ENCODE data around the gene ACAP1. TPM values are rescaled to one million over a fixed set of nuclear protein-coding genes. Genes with fewer than 3 reads are reported as not detected.

The ACAP1 gene
- total RNA-seq, 1 donor from 2014 or later: 0.81 TPM

DNA sequence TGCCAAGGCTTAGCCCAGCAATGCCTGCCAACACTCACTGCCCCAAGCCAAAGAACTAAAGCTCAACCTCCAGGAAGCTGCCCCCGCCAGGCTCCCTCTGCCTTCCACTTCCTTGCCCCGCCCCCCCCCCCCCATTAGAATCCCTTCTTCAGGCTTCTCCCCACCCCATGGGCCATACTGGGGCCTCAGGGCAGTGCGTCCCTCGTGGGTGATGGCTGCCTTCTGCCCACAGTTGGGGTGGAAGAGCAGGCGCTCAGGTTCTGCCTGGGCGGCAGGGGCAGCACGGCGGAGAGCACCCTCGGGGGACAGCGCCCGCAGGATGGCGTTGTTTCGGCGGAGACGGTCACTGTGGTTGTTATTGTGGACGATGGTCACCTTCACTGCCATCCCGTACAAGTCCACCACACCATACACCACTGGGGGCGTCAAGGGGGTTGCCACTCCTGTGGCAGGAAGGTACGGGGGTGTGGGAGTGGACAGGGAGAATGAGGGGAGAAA lies 11.2 kb upstream of the ACAP1 start:
- TF ChIP-seq, protein P1, sequence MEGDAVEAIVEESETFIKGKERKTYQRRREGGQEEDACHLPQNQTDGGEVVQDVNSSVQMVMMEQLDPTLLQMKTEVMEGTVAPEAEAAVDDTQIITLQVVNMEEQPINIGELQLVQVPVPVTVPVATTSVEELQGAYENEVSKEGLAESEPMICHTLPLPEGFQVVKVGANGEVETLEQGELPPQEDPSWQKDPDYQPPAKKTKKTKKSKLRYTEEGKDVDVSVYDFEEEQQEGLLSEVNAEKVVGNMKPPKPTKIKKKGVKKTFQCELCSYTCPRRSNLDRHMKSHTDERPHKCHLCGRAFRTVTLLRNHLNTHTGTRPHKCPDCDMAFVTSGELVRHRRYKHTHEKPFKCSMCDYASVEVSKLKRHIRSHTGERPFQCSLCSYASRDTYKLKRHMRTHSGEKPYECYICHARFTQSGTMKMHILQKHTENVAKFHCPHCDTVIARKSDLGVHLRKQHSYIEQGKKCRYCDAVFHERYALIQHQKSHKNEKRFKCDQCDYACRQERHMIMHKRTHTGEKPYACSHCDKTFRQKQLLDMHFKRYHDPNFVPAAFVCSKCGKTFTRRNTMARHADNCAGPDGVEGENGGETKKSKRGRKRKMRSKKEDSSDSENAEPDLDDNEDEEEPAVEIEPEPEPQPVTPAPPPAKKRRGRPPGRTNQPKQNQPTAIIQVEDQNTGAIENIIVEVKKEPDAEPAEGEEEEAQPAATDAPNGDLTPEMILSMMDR (conservative IDR thresholded peaks at IDR 0.05; ENCODE audit: low read depth, low read length): no peak
- DNase-seq (ENCODE audit: low read depth): no peak
- no peak overlapping the region for H3K4me3 ChIP-seq (ENCODE audit: low read depth, low read length)

DNA sequence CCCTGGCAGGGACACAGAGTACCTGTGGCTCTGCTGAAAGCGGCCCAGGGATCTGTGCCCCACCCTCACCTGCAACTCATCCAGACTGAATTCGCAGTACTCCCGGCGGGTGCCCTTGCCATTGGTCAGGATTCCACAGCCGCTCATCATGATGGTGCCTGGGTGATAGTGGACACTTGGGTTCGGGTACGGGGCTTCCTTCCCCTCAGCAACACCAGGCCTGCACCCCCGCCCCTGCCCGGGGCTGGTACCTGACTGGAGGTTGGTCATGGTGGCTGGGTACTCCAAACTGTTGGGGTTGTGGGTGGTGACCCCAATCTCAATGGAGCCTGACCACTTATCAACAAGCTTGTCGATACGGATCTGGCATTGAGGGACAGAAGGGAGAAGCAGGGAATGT lies 10.1 kb upstream of the ACAP1 start:
- no peak overlapping the region for H3K4me3 ChIP-seq (ENCODE audit: low read depth, low read length)
- DNase-seq (ENCODE audit: low read depth): no peak
- TF ChIP-seq, protein P1 (conservative IDR thresholded peaks at IDR 0.05; ENCODE audit: low read depth, low read length): no peak

DNA sequence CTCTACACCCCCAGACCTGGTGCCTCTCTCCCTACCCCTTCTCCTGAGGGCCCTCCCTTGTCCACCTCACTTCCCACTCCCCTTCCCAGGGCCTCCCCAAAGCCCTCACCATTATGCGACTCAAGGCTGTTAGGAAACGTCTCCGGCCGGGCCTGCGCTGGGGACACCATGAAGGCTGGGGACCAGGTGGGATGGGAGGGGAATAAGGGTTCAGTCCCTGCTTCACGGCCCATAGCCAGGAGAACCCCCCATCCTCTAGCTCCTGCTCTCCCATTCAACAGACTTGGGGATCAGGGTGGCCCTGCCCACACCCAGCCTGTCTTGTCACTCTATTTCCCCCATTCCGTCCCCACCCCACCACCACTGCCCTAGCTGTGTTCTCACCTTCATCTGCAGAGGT lies 9.3 kb upstream of the ACAP1 start:
- TF ChIP-seq, protein P1 (conservative IDR thresholded peaks at IDR 0.05; ENCODE audit: low read depth, low read length): no peak

DNA sequence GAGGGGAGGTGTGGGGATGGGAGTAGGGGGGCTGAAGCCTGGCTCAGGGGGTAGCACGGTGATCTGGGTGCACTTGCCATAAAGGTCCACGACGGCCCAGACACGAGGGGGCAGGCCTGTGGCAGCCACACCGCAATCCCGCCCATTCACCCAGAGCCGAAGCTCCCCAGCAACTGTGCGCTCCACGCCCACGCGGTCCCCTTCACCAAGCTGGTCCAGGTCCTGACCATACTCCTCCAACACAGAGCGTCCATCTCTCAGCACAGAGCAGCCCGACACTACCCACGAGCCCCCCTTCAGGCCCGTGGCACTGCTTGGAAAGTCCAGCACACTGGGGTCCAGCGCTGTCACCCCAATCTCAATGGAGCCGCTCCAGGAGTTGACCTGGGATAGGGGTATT lies 8.8 kb upstream of the ACAP1 start:
- DNase-seq (ENCODE audit: low read depth): no peak
- no peak overlapping the region for H3K4me3 ChIP-seq (ENCODE audit: low read depth, low read length)
- TF ChIP-seq, protein P1 (conservative IDR thresholded peaks at IDR 0.05; ENCODE audit: low read depth, low read length): no peak

More for the DNA sequence above, 9.3 kb upstream of the ACAP1 start:
- DNase-seq (ENCODE audit: low read depth): no peak
- H3K4me3 ChIP-seq (ENCODE audit: low read depth, low read length): no peak overlapping the region

DNA sequence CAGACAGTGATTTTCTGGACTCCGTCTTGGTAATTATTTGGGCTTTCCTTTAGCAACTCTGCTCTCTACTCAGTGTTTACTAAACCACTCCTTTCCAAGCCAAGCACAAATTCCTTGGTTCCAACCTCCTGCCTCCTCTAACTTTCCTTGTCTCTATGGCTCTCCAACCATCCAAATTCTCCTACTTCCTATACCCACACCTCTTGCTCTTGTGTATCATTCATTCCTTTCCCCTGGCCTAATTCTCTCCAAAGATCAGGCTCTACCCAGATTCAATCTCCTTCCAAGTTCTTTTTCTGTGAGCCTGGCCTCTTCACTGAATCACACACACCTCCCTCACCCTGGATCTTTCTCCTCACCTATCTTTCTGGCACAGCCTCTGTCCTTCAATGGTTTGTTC lies 8.3 kb upstream of the ACAP1 start:
- no peak for DNase-seq (ENCODE audit: low read depth)
- peak overlapping the region; percentile 97 for H3K4me3 ChIP-seq (ENCODE audit: low read depth, low read length)
- TF ChIP-seq, protein P1 (conservative IDR thresholded peaks at IDR 0.05; ENCODE audit: low read depth, low read length): no peak

DNA sequence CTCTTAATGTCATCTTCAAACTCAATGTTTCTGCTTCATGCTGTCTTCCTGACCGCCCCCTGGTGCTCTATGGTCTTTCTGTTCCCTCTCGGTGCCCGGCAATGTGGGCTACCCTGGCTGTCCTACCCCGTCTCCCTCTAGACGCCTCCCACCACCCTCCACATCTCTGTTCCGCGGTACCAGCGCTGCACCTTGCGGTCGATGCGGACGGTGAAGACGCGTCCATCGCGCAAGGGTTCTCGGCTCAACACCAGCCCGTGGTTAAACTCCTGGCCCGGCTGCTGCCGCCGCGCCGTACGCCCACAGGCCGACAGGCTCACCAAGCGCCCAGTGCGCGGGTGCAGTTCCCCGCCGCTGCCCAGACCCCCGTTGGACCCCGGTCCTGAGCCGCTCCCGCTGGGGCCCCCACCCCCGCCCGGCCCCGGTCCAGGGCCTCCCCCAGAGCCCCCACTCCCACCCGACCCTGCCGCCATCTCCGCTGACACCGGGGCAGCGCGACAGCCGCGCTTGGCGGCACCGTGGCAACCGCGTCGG lies 7.4 kb upstream of the ACAP1 start, which contains the start of gene NEURL4:
Gene NEURL4, minus strand, starts transcription at position 496 of the 534 bp plus-strand sequence. Its CDS starts 23 bp downstream, at position 473.
- DNase-seq (ENCODE audit: low read depth): no peak
- peak within 1 kb of the TSS; percentile 97 for H3K4me3 ChIP-seq (ENCODE audit: low read depth, low read length)
- TF ChIP-seq, protein P1 (conservative IDR thresholded peaks at IDR 0.05; ENCODE audit: low read depth, low read length): no peak

Data from epithelial cell of proximal tubule (primary cell).